Activated CD4-positive, alpha-beta T cell treated with anti-CD3 and anti-CD28 coated beads, Interleukin-2, amount 50 U/mL, for 16 hours (primary cell): ENCODE data around the gene SASH3.

ENCODE experiments used
- DNase-seq: peaks from one replicate; pipeline ENCODE4 v3.0.0-alpha.2; 2020

Gene SASH3

GRCh38 chrX:129760155-129760554 is 19.6 kb upstream of the SASH3 start:
- DNase-seq, result no peak

GRCh38 chrX:129760981-129761380 is 18.8 kb upstream of the SASH3 start:
- DNase-seq, result no peak

GRCh38 chrX:129761596-129761995 is 18.2 kb upstream of the SASH3 start:
- DNase-seq, result no peak

- DNase-seq, result no peak
Measured at GRCh38 chrX:129762448-129762847, 17.3 kb upstream of the SASH3 start.

- no peak for DNase-seq
Measured at GRCh38 chrX:129763666-129764065, 16.1 kb upstream of the SASH3 start.

GRCh38 chrX:129768186-129768585 is 11.6 kb upstream of the SASH3 start:
- DNase-seq, result no peak

GRCh38 chrX:129768586-129769466 is 10.9 kb upstream of the SASH3 start:
- no peak for DNase-seq

- peak; percentile 84 for DNase-seq
Measured at GRCh38 chrX:129769467-129770154, 10.1 kb upstream of the SASH3 start.

GRCh38 chrX:129771266-129771995 is 8.3 kb upstream of the SASH3 start:
- DNase-seq, result peak; percentile 53

GRCh38 chrX:129772796-129773431 is 6.8 kb upstream of the SASH3 start:
- DNase-seq, result peak; percentile 69

- no peak for DNase-seq
Measured at GRCh38 chrX:129773649-129774458, 5.9 kb upstream of the SASH3 start.

- peak; percentile 84 for DNase-seq
Measured at GRCh38 chrX:129777218-129778030, 2.3 kb upstream of the SASH3 start.

GRCh38 chrX:129779086-129779672 is 570 bp upstream of the SASH3 start:
- DNase-seq, result no peak

- DNase-seq, result no peak
Measured at GRCh38 chrX:129780441-129781105, 824 bp downstream of the SASH3 start.

GRCh38 chrX:129781134-129781672 is 1.5 kb downstream of the SASH3 start:
- peak; percentile 91 for DNase-seq

- no peak for DNase-seq
Measured at GRCh38 chrX:129781680-129782495, 2.1 kb downstream of the SASH3 start.

GRCh38 chrX:129782706-129783105 is 3.0 kb downstream of the SASH3 start:
- no peak for DNase-seq

GRCh38 chrX:129783291-129783713 is 3.6 kb downstream of the SASH3 start:
- DNase-seq, result no peak

- no peak for DNase-seq
Measured at GRCh38 chrX:129784371-129784770, 4.6 kb downstream of the SASH3 start.
